DOHH2 (cell line): ENCODE data around the gene BICDL1.

Experiments used
- H3F3A ChIP-seq: fragments of 200-600 bp; sonication (generic), shearing (Covaris generic); 2 replicates; pipeline ENCODE4 v1.6.0; 2016; ENCODE audit warnings: antibody characterized with exemption, mild to moderate bottlenecking; ENCODE audit not compliant: control insufficient read depth, insufficient read depth
- H3K27ac ChIP-seq: fragments of 200-600 bp; sonication (generic); 2 replicates; pipeline ENCODE4 v1.5.1; 2014; ENCODE audit warnings: low read depth, mild to moderate bottlenecking, low read length, moderate library complexity
- H3K27me3 ChIP-seq: fragments of 200-600 bp; sonication (generic); 2 replicates; pipeline ENCODE4 v1.6.1; 2014; ENCODE audit warnings: mild to moderate bottlenecking, low read length, mixed read lengths; ENCODE audit not compliant: control insufficient read depth
- H3K36me3 ChIP-seq: fragments of 200-600 bp; sonication (generic); 2 replicates; pipeline ENCODE4 v1.6.1; 2014; ENCODE audit warnings: mild to moderate bottlenecking, low read length, moderate library complexity, mixed read lengths; ENCODE audit not compliant: control insufficient read depth
- H3K4me1 ChIP-seq: fragments of 200-600 bp; sonication (generic); 2 replicates; pipeline ENCODE4 v1.6.1; 2014; ENCODE audit warnings: mild to moderate bottlenecking, low read length, mixed read lengths; ENCODE audit not compliant: control insufficient read depth
- H3K4me2 ChIP-seq: fragments of 200-600 bp; sonication (generic); 2 replicates; pipeline ENCODE4 v1.6.0; 2014; ENCODE audit warnings: mild to moderate bottlenecking, low read length, moderate library complexity
- H3K4me3 ChIP-seq: fragments of 200-600 bp; sonication (generic); 2 replicates; pipeline ENCODE4 v1.5.1; 2014; ENCODE audit warnings: mild to moderate bottlenecking, low read length, mixed read lengths
- H3K79me2 ChIP-seq: fragments of 200-600 bp; sonication (generic); 2 replicates; pipeline ENCODE4 v1.6.1; 2014; ENCODE audit warnings: mild to moderate bottlenecking, low read length, mixed read lengths; ENCODE audit not compliant: control insufficient read depth
- H3K9me2 ChIP-seq: fragments of 200-600 bp; sonication (generic); replicated peaks from 2 replicates; pipeline ENCODE4 v1.6.1; 2014; ENCODE audit warnings: mild to moderate bottlenecking, low read length, mixed read lengths; ENCODE audit not compliant: control insufficient read depth
- H3K9me3 ChIP-seq: fragments of 200-600 bp; sonication (generic); 2 replicates; pipeline ENCODE4 v1.6.1; 2014; ENCODE audit warnings: antibody characterized with exemption, low read length, mixed read lengths; ENCODE audit not compliant: control insufficient read depth, insufficient read depth
- H4K20me1 ChIP-seq: fragments of 200-600 bp; sonication (generic); 2 replicates; pipeline ENCODE4 v1.6.0; 2014; ENCODE audit warnings: low read depth, mild to moderate bottlenecking, antibody characterized with exemption, low read length, moderate library complexity; ENCODE audit not compliant: control insufficient read depth, insufficient read depth
- EZH2phosphoT487 ChIP-seq: fragments of 200-600 bp; sonication (generic); IDR thresholded peaks from 2 replicates; pipeline ENCODE4 v1.6.1; 2017; ENCODE audit warnings: borderline replicate concordance, mild to moderate bottlenecking, antibody characterized with exemption, low read length, moderate library complexity, mixed read lengths
- TF ChIP-seq, protein P1 (sequence below): fragments of 200-600 bp; sonication (generic); IDR thresholded peaks from one replicate; pipeline ENCODE4 v1.5.1; 2014; ENCODE audit warnings: antibody characterized with exemption, mild to moderate bottlenecking, low read depth, low read length; ENCODE audit not compliant: poor library complexity, severe bottlenecking

The BICDL1 gene

DNA sequence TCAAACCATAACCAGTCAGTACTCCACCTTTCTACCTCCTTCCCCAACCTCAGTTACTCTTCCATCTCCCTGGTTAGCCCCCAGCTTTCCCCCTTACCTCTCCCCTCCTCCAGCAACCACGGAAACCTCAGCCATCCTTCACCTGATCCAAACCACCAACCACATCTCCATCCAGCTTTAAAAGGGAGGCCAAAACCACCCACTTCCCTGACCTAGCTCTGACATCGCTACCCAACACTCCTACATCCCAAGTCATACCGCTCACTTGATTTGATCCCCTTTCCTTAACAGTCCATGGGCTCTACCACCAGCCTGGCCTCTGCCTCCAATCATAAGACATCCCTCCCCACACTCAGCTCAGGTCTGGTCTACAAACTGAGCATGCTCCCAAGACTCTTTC lies 126.0 kb downstream of the BICDL1 start:
- Histone ChIP-seq H4K20me1 (peaks cover 33% of the 10 kb centered on the region; the same call in 1 of the 2 replicates), H3K36me3 (peaks cover 60% of the 10 kb centered on the region), H3K9me3 (no peaks in the 10 kb centered on the region), H3K4me1 (peaks cover 72% of the 10 kb centered on the region), H3F3A (peaks cover 10% of the 10 kb centered on the region), H3K27me3 (no peaks in the 10 kb centered on the region), H3K79me2 (peaks cover 90% of the 10 kb centered on the region), H3K9me2 (no peaks in the 10 kb centered on the region), H3K27ac (no peak overlapping the region), H3K4me2 (peak overlapping the region; percentile 74), H3K4me3 (peak overlapping the region; percentile 96)
- TF ChIP-seq EZH2phosphoT487, result no peak
- TF ChIP-seq, protein P1, sequence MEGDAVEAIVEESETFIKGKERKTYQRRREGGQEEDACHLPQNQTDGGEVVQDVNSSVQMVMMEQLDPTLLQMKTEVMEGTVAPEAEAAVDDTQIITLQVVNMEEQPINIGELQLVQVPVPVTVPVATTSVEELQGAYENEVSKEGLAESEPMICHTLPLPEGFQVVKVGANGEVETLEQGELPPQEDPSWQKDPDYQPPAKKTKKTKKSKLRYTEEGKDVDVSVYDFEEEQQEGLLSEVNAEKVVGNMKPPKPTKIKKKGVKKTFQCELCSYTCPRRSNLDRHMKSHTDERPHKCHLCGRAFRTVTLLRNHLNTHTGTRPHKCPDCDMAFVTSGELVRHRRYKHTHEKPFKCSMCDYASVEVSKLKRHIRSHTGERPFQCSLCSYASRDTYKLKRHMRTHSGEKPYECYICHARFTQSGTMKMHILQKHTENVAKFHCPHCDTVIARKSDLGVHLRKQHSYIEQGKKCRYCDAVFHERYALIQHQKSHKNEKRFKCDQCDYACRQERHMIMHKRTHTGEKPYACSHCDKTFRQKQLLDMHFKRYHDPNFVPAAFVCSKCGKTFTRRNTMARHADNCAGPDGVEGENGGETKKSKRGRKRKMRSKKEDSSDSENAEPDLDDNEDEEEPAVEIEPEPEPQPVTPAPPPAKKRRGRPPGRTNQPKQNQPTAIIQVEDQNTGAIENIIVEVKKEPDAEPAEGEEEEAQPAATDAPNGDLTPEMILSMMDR, result no peak

DNA sequence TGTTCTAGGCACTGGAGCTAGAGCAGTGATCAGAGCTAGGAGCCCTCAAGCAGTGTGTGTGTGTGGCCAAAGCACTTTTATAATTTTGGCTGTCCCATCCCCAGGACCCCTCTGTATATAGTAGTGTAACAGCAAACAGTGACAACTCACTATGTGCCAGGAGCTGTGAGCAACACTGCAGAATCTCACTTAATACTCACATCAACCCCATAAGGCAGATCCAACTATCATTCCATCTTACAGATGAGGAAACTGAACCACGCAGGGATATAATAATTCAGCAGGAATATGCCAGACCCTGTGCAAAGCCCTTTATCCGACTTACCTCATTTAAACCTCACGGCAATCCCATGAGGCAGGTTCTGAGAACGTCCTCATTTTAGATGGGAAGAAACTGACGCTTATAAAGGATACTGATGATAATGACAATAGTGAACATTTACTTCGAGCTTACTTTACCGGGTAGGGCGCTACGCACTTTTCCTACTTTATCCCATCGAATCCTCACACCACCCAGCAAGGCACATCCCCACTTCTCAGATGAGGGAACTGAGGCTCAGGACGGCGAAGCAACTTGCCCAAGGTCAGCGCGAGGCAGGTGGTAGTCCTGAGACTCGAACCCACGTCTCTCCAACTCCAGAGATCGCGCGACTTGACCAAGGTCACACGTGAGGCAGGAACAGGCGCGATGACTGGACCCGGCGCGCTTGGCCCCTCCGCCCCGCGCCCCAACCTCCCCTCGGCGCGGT lies 126.8 kb downstream of the BICDL1 start:
- Histone ChIP-seq H3K27me3 (no peaks in the 10 kb centered on the region), H3K4me2 (peak overlapping the region; percentile 74), H3K36me3 (peaks cover 57% of the 10 kb centered on the region), H3K9me2 (no peaks in the 10 kb centered on the region), H3K27ac (no peak overlapping the region), H3K4me3 (peak overlapping the region; percentile 96), H3K4me1 (peaks cover 68% of the 10 kb centered on the region), H3F3A (peaks cover 12% of the 10 kb centered on the region), H3K79me2 (peaks cover 82% of the 10 kb centered on the region), H3K9me3 (no peaks in the 10 kb centered on the region), H4K20me1 (peaks cover 29% of the 10 kb centered on the region; the same call in 1 of the 2 replicates)
- TF ChIP-seq, protein P1, result no peak
- no peak for TF ChIP-seq EZH2phosphoT487

DNA sequence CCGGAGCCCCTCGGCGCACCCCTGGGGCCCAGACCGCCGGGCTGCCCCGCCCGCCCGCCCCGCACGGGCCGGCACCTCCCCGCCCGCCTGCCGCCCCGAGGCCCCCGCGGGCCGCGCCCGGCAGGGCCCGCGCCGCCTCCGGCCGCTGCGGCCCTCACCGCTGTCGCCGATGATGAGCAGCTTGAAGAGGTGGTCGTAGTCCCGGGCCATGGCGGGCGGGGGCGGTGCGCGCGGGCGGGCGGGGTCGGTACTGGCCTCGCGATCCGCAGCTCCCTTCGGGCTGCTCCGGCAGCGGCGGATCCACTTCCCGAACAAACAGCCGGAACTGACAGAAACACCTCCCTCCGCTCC lies 127.4 kb downstream of the BICDL1 start, which contains the start of gene RAB35:
Gene RAB35 (minus strand): TSS at position 313 of the 351 bp plus-strand sequence. CDS start 103 bp downstream, at position 210.
- Histone ChIP-seq H3F3A (peaks cover 12% of the 10 kb centered on the region), H3K27ac (peak within 1 kb of the TSS; percentile 77), H3K4me2 (peak within 1 kb of the TSS; percentile 85), H3K9me2 (no peaks in the 10 kb centered on the region), H3K79me2 (peaks cover 76% of the 10 kb centered on the region), H3K4me1 (peaks cover 68% of the 10 kb centered on the region), H3K36me3 (peaks cover 57% of the 10 kb centered on the region), H3K9me3 (no peaks in the 10 kb centered on the region), H3K27me3 (no peaks in the 10 kb centered on the region), H4K20me1 (peaks cover 25% of the 10 kb centered on the region; the same call in 1 of the 2 replicates), H3K4me3 (peak within 1 kb of the TSS; percentile 96)
- TF ChIP-seq, protein P1, result no peak
- TF ChIP-seq EZH2phosphoT487, result no peak
